ENCODE data around the gene INMT.

Gene INMT

DNA sequence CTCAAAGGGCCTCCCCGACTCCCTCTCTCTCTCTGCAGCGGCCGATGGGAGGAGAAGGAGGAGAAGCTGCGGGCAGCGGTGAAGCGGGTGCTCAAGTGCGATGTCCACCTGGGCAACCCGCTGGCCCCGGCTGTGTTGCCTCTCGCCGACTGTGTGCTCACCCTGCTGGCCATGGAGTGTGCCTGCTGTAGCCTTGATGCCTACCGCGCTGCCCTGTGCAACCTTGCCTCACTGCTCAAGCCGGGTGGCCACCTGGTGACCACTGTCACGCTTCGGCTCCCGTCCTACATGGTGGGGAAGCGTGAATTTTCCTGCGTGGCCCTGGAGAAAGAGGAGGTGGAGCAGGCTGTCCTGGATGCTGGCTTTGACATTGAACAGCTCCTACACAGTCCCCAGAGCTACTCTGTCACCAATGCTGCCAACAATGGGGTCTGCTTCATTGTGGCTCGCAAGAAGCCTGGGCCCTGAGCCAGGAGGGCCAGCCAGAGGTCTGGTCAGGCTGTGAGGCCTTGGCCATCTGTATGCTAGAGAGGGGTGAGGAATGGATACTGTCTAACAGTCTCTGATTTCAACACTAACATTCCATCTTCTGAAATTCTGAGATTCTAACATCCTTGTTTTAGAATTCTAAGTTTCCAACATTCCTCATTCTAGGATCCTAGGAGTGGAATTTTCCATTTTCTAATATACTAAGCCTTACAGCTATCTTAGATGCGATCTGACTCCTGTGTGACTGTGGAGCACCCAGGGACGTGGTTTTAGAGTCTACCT lies 3.6 kb downstream of the INMT start:
- no peak for DNase-seq

DNA sequence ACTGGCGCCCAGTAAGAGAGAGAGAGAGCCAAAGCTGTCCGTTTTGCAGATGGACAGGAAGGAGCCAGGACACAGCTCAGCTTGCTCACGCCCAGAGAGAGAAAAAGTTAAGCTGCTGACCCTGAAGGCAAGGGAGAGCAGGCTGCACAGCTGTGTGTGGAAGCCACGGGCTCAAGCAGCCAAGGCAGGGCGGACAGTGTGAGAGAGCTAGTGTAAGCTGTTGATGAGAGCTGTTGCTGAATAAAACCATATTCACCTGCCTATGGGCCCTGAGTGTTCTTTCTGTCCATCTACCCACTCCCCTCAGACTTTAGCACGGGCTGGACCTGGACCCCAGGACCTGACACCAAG lies 5.4 kb downstream of the INMT start:
- DNase-seq, result no peak

DNA sequence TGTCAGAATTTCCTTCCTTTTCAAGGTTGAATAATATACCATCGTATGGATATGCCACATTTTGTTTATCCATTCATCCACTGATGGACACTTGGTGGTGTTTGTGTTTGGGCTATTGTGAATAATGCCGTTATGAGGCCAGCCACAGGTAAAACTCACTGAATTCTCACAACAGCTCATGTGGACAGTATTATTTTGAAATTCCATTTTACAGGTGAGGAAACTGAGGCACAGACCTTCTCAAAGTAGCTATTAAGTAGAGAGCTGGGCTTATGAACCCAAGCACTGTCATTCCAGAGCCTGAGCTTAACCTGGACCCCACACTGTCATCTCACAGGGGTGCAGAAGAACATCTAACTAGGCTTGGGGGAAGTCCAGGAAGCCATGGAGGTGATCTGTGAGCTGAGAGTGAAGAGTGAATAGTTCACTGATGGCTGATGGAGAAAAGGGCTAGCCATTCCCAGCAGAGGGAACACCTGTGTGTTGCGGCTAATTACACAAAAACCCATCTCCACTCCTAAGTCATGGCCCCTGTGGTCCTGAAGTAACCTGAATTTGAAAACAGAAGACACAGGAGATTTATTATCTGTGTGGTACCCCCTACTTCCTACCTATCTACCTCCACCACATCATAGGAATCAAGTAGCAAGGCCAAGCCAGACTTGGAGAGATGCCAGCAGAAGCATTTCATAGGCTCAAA lies 8.7 kb downstream of the INMT start:
- no peak for DNase-seq

DNA sequence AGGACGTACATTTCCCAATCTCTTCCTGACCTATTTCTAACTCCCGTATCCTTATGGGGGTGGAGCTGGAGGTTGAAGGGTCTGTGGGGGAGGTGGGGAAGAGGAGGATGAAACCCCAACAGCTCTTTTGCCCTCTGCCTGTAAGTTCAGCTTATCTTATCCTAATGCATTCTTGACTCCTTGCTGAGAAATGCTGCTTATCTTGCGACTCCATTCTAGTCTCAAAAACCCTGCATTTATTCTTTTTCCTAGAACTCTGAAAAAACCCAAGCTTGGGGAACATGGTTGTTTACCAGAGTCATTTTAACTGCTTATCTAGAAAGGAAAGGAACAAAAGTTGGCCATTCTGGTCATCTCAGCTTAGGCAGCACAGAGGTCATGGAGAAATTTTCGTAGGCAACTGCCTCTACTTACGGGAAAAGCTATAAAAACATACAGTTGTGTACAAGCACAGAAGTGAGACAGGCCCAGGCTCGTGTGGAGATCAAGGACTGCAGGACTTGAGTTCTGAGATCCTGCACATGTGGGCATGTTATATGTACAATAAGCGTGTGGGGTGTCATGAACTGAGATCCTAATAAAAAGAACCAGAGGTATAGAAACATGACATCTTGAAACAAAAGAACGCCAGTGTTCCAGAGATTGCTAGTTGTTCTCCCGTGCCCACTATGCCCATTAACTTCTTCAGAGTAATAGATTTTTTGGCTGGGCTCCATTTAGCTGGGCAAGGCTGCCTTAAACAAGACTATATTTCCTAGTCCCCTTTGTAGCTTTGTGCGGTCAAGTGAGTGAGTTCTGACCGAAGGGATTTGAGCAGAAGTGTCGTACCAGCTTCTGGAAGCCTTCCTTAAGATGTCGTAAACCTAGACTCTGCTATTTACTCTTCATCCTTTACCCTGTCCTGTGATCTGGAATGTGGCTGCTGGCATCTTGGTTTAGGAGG lies 9.6 kb downstream of the INMT start:
- no peak for DNase-seq

DNA sequence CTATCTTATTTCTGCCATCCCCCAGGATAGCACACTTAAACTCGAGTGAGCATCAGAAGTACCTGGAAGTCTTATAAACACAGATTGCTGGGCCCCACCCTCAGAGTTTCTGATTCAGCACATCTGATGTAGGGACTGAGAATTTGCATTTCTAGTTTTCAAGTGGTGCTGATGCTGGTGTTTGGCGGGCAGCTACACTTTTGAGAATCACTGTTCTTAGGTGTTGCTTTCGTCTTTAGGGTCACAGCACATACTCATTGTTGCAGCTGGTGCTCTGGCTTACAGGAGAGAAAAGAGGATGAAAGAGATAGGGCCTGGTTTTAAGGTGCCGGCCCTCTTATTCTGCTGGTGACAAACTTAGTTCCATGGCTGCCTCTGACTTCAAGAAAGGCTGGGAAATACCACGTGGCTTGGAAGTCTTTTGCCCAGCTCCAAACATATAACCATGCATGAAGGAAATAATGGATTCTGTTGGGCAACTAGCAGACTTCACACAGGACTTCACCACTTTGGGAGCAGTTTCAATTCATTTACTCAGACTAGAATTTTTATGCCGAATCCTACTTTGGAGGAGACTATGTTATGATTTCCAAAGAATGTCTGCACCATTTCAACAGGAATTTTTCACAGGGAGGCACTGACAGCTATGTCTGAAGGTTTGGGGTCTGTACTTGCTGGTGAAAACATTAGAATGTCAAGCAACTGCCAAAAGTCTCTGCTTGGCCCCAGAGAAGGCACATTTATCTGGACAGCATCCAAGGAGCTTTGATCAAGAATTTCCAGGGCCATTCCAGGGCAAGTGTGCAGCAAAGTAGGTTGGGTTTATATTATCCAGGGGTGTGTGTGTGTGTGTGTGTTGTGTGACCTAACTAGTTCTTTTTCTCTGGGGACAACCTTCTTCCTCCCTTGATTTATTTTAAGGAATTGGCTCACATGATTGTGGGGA lies 12.4 kb downstream of the INMT start:
- no peak for DNase-seq

DNA sequence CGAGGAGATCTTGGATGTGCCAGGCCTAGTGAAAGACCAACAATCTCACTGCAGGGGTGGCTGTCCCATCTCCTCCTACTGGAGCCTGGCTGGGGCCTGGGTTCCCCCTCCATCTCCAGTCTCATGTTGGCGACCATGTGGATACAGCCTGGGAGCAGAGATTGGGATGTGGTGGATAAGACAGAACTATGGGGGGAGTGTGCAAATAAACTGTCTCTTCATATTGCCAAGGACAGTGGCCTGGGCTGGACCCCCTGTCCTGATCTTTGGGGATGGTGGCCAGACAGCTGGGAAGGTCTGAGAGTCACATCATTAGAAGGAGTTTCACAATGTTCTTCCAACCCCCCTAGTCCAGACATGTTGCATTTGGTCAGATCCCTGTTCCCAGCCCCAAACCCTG lies 13.5 kb downstream of the INMT start:
- DNase-seq, result no peak

DNA sequence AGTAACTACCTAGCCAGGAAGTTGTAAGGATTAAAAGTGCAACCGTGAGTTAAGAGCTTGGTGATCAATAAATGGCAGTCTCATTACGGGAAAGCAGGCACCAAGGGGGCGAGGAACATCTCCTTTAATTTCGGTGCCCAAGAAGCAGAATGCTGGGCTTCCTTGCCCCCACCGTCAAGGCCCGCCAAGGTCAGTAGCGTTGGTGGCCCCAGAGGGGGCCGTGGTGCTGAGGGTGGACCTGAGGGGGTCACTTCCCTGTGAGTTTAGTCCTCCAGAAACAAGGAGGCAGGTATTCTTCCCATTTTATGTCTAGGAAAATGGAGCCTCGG lies 18.9 kb downstream of the INMT start:
- no peak for DNase-seq

DNA sequence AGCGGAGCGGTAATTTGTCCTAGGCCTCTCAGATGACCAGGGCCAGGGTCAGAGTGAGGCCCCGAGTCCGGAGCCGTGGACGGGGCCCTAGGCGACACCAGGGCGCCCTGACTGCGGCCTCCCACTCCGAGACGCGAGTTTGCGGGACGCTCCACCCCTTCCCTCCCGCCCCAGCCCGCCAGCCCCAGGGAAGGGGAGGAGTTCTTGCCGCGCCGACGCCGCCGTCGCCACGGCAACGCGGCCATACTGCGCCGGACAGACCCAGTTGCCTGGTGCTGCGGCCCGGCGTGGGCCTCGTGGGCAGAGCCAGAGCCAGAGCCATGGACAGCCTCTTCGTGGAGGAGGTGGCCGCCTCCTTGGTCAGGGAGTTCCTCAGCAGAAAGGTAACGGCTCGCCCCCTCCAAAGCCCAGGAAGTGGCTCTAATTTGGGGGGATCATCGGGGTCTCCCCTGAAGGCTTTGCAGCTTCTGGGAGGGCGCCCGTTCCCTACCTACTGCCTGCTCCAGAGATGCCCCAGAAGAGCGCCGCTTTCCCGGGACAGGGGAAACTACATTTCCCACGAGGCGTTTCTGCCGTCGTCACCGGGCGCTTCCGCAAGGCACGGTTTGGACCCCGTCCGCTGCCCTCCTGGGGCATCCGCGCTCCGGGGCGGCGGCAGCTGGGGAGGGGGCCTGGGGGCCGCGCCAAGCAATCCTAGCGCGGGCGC lies 19.4 kb downstream of the INMT start, which contains the start of gene MINDY4:
Gene MINDY4, plus strand, starts transcription at position 244 of the 706 bp plus-strand sequence. Its CDS starts 77 bp downstream, at position 321.
- DNase-seq, result peak; percentile 62 to 70

DNA sequence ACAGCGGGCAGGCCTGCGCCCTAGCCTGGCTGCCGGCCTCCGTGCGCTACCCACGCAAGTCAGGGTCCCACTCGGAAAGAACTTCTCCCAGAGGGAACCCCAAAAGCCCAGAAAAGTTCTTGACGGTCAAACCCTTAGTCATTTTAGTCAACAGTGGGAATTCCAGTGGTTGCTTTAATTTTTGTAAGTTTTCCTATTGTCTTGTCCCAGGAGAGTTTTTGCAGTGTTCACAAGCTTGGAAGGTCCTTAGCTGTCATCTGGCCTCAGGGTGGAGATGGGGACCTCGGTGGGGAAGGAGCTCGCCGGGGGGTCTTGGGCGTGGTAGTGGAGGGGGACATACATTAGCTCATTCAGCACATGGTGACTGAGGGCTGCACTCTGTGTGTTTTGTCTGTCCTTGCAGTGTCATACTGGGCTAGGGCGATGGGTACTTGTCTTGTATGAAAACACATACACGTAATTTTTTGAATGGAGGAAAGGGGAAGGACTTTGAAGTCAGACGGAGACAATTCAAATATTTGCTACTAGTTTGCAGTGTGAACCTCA lies 20.0 kb downstream of the INMT start:
- no peak for DNase-seq

DNA sequence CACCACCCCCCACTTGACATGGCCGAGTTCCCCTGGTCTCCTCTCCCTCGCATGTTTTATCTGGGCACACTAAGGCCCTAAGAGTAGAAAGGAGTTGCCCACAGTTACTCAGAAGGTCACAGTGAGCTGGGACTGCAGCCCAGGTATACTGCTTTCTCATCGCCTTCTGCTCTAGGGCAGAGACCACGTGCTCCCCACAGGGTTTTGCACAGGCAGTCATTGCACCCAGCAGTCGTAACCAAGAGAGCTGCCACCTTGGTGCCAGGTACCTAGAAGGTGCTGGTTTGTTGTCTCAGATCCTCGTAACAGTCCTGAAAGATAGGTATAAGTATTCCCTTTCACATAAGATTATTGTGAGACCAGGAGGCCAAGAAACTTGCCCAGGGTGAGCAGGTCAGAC lies 21.0 kb downstream of the INMT start:
- DNase-seq, result no peak

DNA sequence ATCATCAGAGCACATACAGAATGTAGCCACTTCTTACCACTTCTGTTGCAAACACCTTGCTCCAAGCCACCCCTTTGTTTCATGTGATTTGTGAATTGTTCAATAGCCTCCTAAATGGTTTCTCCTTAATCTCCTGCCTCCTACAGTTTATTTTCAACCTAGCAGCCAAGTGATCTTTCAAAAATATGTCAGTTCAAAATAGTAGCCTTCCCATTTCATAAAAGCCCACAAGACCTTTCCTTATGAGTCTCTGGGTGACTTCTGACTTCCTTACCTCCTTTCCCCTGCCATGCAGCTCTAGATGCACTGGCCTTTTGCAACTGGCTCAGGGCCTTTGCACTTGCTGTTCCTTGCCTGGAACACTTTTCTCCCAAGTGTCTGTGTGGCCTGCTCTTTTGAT lies 24.1 kb downstream of the INMT start:
- no peak for DNase-seq

DNA sequence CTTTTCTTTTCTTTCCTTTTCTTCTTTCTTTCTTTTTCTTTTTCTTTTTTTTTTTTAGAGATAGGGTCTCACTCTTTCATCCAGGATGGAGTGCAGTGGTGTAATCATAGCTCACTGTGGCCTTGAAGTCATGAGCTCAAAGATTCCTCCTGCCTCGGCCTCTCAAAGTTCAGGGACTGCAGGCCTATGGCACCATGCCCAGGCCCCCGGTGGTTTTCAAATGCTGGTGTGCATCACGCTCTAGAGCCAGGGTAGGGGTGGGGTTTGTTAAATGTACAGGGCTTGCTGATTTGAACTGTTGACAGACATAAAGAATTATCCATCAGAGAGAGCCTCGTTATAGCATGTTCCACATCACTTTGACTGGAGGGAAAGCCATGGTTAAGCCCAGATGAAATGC lies 25.0 kb downstream of the INMT start:
- DNase-seq, result no peak

DNA sequence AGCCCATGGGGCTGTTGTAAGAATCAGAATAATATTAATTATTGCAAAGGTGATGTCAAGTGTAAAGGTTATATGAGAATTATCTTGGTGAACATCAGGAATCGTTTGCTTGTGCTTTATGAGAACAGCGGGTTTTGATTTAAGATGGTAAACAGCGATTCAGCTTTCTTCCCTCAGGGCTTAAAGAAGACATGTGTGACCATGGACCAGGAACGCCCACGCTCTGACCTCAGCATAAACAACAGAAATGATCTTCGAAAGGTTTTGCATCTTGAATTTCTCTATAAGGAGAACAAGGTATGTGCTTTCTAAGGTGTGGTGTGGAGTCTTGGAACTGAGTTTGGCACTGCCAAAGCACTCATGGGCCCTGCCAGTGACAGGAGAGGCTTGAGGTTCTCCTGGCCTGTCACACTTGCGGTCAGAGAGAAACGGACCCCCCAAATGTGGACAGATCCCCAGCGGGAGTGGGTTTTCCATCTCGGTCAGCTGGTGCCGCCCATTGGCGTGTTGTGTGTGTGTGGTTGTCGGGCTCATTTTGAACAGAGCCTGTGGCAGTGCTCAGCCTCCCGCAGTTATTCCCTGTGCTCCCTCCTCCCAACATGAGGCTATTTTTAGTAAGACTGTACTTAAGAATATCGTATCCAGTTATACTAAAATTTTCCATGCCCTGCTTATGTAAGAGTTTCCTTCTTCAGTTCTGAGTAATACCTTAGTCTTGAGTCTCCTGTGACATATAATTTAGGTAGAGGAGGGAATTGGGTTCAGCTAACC lies 26.5 kb downstream of the INMT start:
- no peak for DNase-seq

DNA sequence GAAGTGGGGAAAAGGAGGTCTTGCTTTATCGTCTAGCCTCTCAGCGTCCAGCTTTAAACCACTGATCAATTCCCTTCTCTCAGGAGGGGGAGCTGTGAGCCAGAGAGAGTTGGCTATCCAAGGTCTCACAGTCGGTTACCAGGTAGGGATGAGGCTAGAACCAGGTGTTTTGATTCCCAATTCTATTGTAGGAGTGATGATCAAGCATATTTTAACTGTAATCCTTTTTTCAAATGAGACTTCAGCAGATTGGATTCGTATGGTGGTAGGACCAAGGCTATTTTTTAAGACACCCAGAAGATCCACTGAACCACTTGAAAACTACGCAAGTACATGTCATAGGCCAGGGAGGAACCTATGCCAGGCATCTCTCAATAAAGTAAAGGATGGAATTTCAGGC lies 27.6 kb downstream of the INMT start:
- DNase-seq, result no peak

DNA sequence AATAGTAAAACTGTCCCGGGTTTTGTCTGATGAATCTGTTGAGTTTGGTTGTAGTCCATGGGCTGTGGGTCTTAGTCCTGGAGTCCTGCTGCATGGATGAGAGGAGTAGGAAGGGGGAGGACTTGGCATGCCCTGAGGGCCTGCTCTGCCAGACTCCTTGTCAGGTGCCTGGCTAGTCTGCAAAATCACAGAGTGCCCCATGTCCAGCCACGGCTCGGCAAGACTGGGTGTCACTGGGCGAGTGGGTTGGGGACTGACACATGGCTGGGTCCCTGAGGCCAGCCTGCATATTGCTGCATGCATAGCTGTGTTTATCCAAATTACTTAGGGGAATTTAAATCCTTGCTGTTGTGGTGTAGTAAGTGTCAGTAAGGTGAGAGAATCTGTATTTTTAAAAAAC lies 29.0 kb downstream of the INMT start:
- no peak for DNase-seq

DNA sequence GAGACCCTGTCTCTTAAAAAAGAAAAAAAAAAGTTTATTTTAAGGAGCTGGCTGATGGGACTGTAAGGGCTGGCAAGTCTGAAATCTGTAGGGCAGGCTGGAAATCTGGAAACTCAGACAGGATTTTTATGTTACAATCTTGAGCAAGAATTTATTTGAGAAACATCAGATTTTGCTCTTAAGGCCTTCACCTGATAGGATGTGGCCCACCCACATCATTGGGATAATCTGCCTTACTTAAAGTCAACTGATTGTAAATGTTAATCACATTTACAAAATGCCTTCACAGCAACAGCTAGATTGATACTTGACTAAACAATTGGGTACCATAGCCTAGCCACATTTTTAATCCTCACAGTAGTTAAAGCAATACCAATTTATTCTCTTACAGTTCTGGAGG lies 30.8 kb downstream of the INMT start:
- no peak for DNase-seq

DNA sequence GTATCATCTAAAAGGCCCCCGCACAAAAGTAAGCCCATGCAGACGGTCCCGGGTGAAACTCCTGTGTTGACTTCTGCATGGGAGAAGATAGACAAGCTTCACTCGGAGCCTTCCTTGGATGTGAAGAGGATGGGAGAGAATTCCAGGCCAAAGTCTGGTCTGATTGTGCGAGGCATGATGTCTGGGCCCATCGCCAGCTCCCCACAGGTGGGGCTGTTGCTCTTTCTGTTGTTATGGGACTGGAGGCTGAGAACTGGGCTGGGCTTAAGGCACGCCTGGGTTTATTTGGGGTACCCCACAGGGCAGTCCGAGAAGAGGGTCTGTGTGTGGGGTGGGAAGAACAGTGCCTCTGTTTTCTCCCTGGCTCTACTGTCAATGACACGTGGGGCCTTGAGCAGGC lies 33.9 kb downstream of the INMT start:
- no peak for DNase-seq

DNA sequence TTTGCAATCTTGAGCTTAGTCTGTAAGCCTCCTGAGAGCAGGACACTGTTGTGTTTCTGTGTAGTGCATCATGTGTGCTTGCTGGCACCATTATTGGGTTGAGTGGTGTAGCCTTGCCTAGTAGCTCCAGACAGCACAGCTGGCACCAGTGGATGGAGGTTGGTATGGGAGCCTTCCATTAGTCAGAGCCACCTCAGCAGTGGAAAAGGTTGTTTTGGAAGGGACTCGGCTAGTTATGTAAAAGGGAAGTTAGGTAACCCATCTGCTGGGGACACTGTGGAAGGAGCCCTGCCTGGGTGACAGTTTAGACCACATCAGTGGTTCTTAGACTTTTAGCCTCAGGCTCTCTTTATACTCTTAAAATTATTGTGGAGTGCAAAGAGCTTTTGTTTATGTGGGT lies 35.6 kb downstream of the INMT start:
- no peak for DNase-seq

DNA sequence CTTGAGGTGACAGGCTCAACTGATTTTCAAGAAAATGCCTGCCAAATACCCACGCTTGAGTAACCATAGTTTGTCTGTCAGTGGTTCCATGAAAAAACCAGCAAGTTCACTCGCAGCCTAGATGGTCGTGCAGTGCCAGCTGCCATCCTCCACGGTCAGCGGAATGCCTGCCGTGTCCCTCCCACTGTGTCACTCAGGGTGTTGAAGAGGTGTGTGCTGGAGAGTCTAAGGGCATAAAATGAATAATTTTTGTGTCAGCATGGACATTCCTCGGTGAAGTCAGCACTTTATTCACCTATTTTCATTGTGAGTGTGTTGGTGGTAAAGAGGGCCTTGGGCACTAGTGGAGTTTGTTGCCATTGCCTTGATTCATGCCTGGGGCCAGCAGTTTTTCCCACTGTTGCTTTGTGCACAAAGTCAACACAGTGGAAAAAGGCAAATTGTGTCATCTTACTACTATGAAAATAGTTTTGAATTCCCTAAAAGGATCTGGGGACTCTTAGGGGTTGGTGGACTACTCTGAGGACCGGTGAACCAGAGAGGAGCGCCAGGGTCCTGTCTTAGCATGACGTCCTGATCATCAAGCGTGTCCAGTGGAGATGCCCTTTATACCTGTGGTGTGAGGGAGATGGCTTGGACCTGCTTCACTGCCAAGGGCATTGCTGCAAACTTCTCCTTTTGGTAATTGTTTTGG lies 36.9 kb downstream of the INMT start:
- DNase-seq, result no peak

DNA sequence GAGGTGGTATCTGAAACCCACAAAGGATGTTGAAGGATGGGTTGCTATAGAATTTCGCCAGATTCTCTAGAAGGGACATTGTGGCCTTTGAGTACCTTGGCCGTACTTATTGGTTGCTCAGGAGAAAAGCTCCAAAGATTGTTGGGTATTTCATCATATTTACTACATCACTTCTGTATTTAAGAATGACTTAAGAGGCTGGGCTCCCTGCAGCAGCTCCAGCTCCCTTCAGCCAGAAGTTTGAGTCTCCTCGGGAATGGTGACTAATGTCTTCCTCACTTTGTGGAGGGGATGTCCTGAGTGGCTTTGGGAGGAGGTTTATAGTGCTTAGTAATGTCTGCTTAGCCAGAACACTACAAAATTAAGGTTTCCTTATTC lies 37.4 kb downstream of the INMT start:
- DNase-seq, result no peak
